Heart left ventricle (tissue), 16 donors: ENCODE data around the gene RBMXL2. TPM values are rescaled to one million over a fixed set of nuclear protein-coding genes. Genes with fewer than 3 reads are reported as not detected.
A peak's percentile ranks its signal among the peaks of the same experiment; 100 is the strongest.

Experiments used
- ATAC-seq, 4 donors: fragments of 200-7000 bp; cut with Tn5 transposase; one replicate each; pipeline ENCODE4 v1.9.1; 2020 to 2022; ENCODE audit warnings: moderate library complexity in 4 of 4, mild to moderate bottlenecking in 3 of 4, moderate number of reproducible peaks in 1 of 4
- DNase-seq, 5 donors: peaks; one replicate each; pipeline ENCODE4 v3.0.0-alpha.2; 2020
- H3K27ac ChIP-seq, 12 donors: fragments of 200-600 bp; sonication (generic) in 4 of 12; one replicate each; pipeline versions ENCODE4 v1.5.0 to v1.8.0; 2016 to 2022; ENCODE audit warnings: mild to moderate bottlenecking in 2 of 12
- H3K27me3 ChIP-seq, 9 donors: fragments of 200-600 bp; sonication (generic) in 2 of 9; one replicate each; pipeline versions ENCODE4 v1.5.1 to v1.8.0; 2016 to 2022; ENCODE audit warnings: mild to moderate bottlenecking in 3 of 9
- H3K36me3 ChIP-seq, 9 donors: fragments of 200-600 bp; sonication (generic) in 2 of 9; one replicate each; pipeline versions ENCODE4 v1.5.0 to v1.8.0; 2018 to 2022; ENCODE audit warnings: mild to moderate bottlenecking in 2 of 9
- H3K4me1 ChIP-seq, 12 donors: fragments of 200-600 bp; sonication (generic) in 4 of 12; one replicate each; pipeline versions ENCODE4 v1.5.0 to v1.8.0; 2016 to 2022; ENCODE audit warnings: mild to moderate bottlenecking in 3 of 12
- H3K4me3 ChIP-seq, 12 donors: fragments of 200-600 bp; sonication (generic) in 4 of 12; one replicate each; pipeline versions ENCODE4 v1.5.0 to v1.8.0; 2017 to 2022; ENCODE audit warnings: mild to moderate bottlenecking in 9 of 12, moderate library complexity in 4 of 12
- H3K9me3 ChIP-seq, 12 donors: fragments of 200-600 bp; sonication (generic) in 4 of 12; one replicate each; pipeline versions ENCODE4 v1.5.0 to v1.8.0; 2016 to 2022; ENCODE audit warnings: mild to moderate bottlenecking in 1 of 12
- CTCF ChIP-seq, 12 donors: fragments of 200-600 bp; sonication (generic) in 4 of 12; IDR thresholded peaks; one replicate each; pipeline versions ENCODE4 v1.5.0 to v1.8.0; 2018 to 2022; ENCODE audit warnings: antibody characterized with exemption in 12 of 12, mild to moderate bottlenecking in 5 of 12
- POLR2A ChIP-seq, 2 donors: fragments of 450-650 bp; IDR thresholded peaks; one replicate each; pipeline ENCODE4 v1.6.1; 2017; ENCODE audit warnings: antibody characterized with exemption in 2 of 2, mild to moderate bottlenecking in 2 of 2, moderate library complexity in 2 of 2
- WGBS, 4 donors: extraction: QIAGEN DNeasy Blood & Tissue Kit in 2 of 4; methylation state at CpG; one replicate each; pipeline versions ENCODE4 v1.1.5 to v1.1.7; 2013 to 2018; 5-methylcytosine and 5-hydroxymethylcytosine counted together
- intact Hi-C, 10 donors: fragments of 100-400 bp; cut with DNase I; formaldehyde crosslinking; loops; one replicate each; pipeline versions ENCODE4 v1.11.1 to v1.14.2; 2022
- polyA plus RNA-seq, 2 donors: library from polyadenylated mRNA; stranded (reverse); fragments of 200-250 nt; gene quantifications; one replicate each; pipeline ENCODE4 v1.2.3, GENCODE V29; 2013
- total RNA-seq, 9 donors: library from RNA; depleted of rRNA in 2 of 9; stranded (reverse); fragments of >200 nt in 2 of 9; fragmentation: NEBNext Ultra II Directional in 3 of 9; extraction: Animal tissue kit (Norgen Biotek cat#: 25700) in 3 of 9; gene quantifications; one replicate each; pipeline versions ENCODE4 v1.1.0 to v1.2.4, GENCODE V29; 2016 to 2023
- donor health status: ischemic (EF 13 %, LVEDD 7.1; RV severe dilation, severe dysfunction).
- donor health status: healthy with polysubstance abuse.
- donor health status: DM: no; HTN: yes; CAD: no.
- donor health status: DM: no; HTN: no; CAD: no.
- donor health status: ischemic (EF 25% LVEDD 6.9; RV normal size, moderate dysfunction).
- donor health status: ischemic (EF 25% LVEDD 5.7; RV mildly dilated, moderate dysfunction).
- donor health status: healthy.
- donor health status: DM: yes; HTN: yes; CAD: no.
- donor health status: ischemic (EF 35%, LVEDD 5.7; RV mildly dilated, moderate dysfunction).
- donor health status: nonischemic (EF 11% LVEDD 7.7; RV severe dilation, severe dysfunction).
- donor health status: DM: yes; HTN: yes; CAD: no.
- donor health status: PGD.
- donor health status: ischemic (EF 29% LVEDD 5.4; RV normal size, mild dysfunction).
- donor health status: nonischemic (EF 23%, LVEDD 6.1; RV moderate dilation, normal function).

Gene RBMXL2
- total and polyA plus RNA-seq, 11 donors = not detected

- intact Hi-C loops = loop anchor here (2.0 to 10.0 kb wide), 11 partner anchors 342 to 889 kb away; partner anchors contain the start of gene EIF3F (in 7 of the 10)
- 2 to 4% (median 3%) methylated on average over 2 of the region's 2 CpGs for WGBS, 4 donors
- Histone ChIP-seq H3K4me1 (no peaks in the 10 kb centered on the region), H3K27ac (no peak overlapping the region), H3K4me3 (no peak overlapping the region), H3K36me3 (no peaks in the 10 kb centered on the region), H3K9me3 (no peaks in the 10 kb centered on the region), H3K27me3 (peaks cover 0 to 27% (median 0%) of the 10 kb centered on the region in 9 donors)
- no peak for TF ChIP-seq POLR2A (IDR thresholded peaks at IDR 0.05)
- TF ChIP-seq CTCF (IDR thresholded peaks at IDR 0.05) = peak; percentile 39 to 76 (median 59)
- ATAC-seq = peak in 3 of 4 donors; percentile 15 to 72 (median 66)
- no peak for DNase-seq
Measured at GRCh38 chr11:7098235-7098832, 9.5 kb downstream of the RBMXL2 start.

DNA sequence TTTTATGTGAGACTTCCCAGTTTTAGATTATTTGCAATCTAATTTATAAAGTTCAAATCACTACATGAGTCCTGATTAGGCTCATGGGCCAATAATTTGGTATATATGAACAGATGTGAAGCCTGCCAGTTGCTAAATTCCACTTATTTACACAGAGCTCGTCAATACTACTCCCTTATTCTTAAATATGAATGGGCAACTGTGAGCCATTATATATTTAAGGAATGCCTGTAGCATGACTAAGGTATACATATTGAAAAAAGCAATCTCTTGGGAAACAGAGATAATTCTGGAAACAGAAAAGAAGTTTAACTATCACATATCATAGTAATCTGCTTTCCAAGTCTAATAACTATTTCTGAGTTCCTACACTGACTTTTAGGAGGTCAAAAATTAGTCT, 27.0 kb downstream of the RBMXL2 start:
- WGBS, 4 donors = 29 to 43% (median 41%) methylated on average over 1 of the region's 1 CpG
- no peak for DNase-seq
- H3K36me3 ChIP-seq = no peaks in the 10 kb centered on the region
- H3K9me3 ChIP-seq = no peaks in the 10 kb centered on the region
- TF ChIP-seq CTCF (IDR thresholded peaks at IDR 0.05) = no peak
- TF ChIP-seq POLR2A (IDR thresholded peaks at IDR 0.05) = no peak
- no peaks in the 10 kb centered on the region for H3K4me1 ChIP-seq
- no peak overlapping the region for H3K4me3 ChIP-seq
- intact Hi-C loops = no loop called here
- no peak for ATAC-seq
- H3K27ac ChIP-seq = no peak overlapping the region
- peaks cover 0 to 20% (median 6%) of the 10 kb centered on the region in 9 donors for H3K27me3 ChIP-seq

- intact Hi-C loops = no loop called here
- Histone ChIP-seq H3K27ac (no peak overlapping the region), H3K4me3 (no peak overlapping the region), H3K27me3 (peaks cover 0 to 20% (median 6%) of the 10 kb centered on the region in 9 donors), H3K9me3 (no peaks in the 10 kb centered on the region), H3K36me3 (no peaks in the 10 kb centered on the region), H3K4me1 (no peaks in the 10 kb centered on the region)
- no peak for TF ChIP-seq CTCF (IDR thresholded peaks at IDR 0.05)
- TF ChIP-seq POLR2A (IDR thresholded peaks at IDR 0.05) = no peak
- DNase-seq (no peak), ATAC-seq (no peak)
- 90 to 97% (median 96%) methylated on average over 3 of the region's 3 CpGs for WGBS, 4 donors
Measured at GRCh38 chr11:7116370-7116769, 27.6 kb downstream of the RBMXL2 start.

DNA sequence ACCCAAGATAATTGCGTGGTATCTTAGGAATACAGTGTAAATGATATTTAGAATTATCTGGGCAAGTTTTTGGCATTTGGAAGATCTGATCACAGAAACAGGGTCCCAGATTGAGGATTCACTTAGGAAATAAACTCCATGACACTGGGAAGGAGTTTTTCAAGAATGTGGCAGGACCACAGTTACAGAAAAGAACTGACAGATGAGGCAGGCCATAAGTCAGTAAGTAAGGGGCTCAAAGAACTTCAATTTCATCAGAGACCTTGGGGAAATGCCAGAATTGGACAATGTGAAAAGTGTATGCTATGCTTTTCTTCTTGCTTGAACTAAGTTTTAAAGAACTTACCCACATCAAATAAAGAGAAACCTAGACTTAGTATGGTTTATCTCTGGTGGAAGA, 49.3 kb downstream of the RBMXL2 start:
- 84 to 96% (median 89%) methylated on average over 1 of the region's 1 CpG for WGBS, 4 donors
- TF ChIP-seq POLR2A (IDR thresholded peaks at IDR 0.05) = no peak
- TF ChIP-seq CTCF (IDR thresholded peaks at IDR 0.05) = no peak
- Histone ChIP-seq H3K4me3 (no peak overlapping the region), H3K36me3 (no peaks in the 10 kb centered on the region), H3K4me1 (no peaks in the 10 kb centered on the region), H3K27ac (no peak overlapping the region), H3K27me3 (peaks cover 0 to 5% (median 0%) of the 10 kb centered on the region in 9 donors), H3K9me3 (no peaks in the 10 kb centered on the region)
- intact Hi-C loops = no loop called here
- ATAC-seq = no peak
- no peak for DNase-seq

Other genes with a start within 250 kb of the RBMXL2 start
- not detected for gene OR10A5, start 243.3 kb upstream of the RBMXL2 start, total RNA-seq
- not detected for gene OR10A5, start 243.3 kb upstream of the RBMXL2 start, polyA plus RNA-seq
- gene OR10A2, start 225.9 kb upstream of the RBMXL2 start, total RNA-seq = not detected
- not detected for gene OR10A2, start 225.9 kb upstream of the RBMXL2 start, polyA plus RNA-seq
- gene OR10A4, start 212.4 kb upstream of the RBMXL2 start, total RNA-seq = not detected
- gene OR10A4, start 212.4 kb upstream of the RBMXL2 start, polyA plus RNA-seq = not detected
- not detected for gene OR2D2, start 196.5 kb upstream of the RBMXL2 start, total RNA-seq
- not detected for gene OR2D2, start 196.5 kb upstream of the RBMXL2 start, polyA plus RNA-seq
- gene OR2D3, start 168.0 kb upstream of the RBMXL2 start, total RNA-seq = not detected
- not detected for gene OR2D3, start 168.0 kb upstream of the RBMXL2 start, polyA plus RNA-seq
- gene ZNF215, start 162.6 kb upstream of the RBMXL2 start, total RNA-seq = under 1 TPM in 6 of 9 donors, not detected in 3; 0.13 to 0.72 (median 0.23) TPM
- gene ZNF215, start 162.6 kb upstream of the RBMXL2 start, polyA plus RNA-seq = under 1 TPM; 0.04 to 0.19 TPM
- 1 to 10 TPM in 4 of 9 donors, under 1 TPM in 5; 0.69 to 2.0 (median 0.98) TPM for gene ZNF214, start 68.7 kb upstream of the RBMXL2 start, total RNA-seq
- gene ZNF214, start 68.7 kb upstream of the RBMXL2 start, polyA plus RNA-seq = under 1 TPM; 0.23 to 0.91 TPM
- not detected for gene NLRP14, start 68.5 kb upstream of the RBMXL2 start, total RNA-seq
- gene NLRP14, start 68.5 kb upstream of the RBMXL2 start, polyA plus RNA-seq = not detected
- 1 to 10 TPM in 1 of 9 donors, under 1 TPM in 6, not detected in 2; 0.09 to 1.4 (median 0.37) TPM for gene SYT9, start 162.9 kb downstream of the RBMXL2 start, total RNA-seq
- gene SYT9, start 162.9 kb downstream of the RBMXL2 start, polyA plus RNA-seq = under 1 TPM; 0.04 TPM